Keratinocyte (primary cell): ENCODE results near the gene ZBTB40. TPM values are rescaled to one million over a fixed set of nuclear protein-coding genes. Genes with fewer than 3 reads are reported as not detected.

ENCODE experiments used
- DNase-seq: peaks from one replicate; pipeline ENCODE4 v3.0.0-alpha.2; 2011; ENCODE audit warnings: low read depth, missing footprints, low spot score
- FAIRE-seq: peaks from 2 replicates; lab custom pipeline; 2011; peaks lifted over from hg19 to GRCh38; lab: Jason Lieb, UNC
- H2AFZ ChIP-seq: 2 replicates; pipeline ENCODE4 v1.6.0; 2012; ENCODE audit warnings: low read length, control low read depth, inconsistent platforms; ENCODE audit not compliant: control insufficient read depth
- H3K27ac ChIP-seq: 2 replicates; pipeline ENCODE4 v1.5.1; 2011; ENCODE audit warnings: low read length; ENCODE audit not compliant: control insufficient read depth, insufficient read depth
- H3K27me3 ChIP-seq: 3 replicates; pipeline ENCODE4 v1.6.0; 2011; ENCODE audit warnings: low read length; ENCODE audit not compliant: control insufficient read depth, insufficient read depth; ENCODE audit errors: extremely low read depth
- H3K36me3 ChIP-seq, 2 experiments: 2 replicates in 1 of 2; 3 replicates in 1 of 2; pipeline ENCODE4 v1.5.1; 2011; ENCODE audit warnings: low read length in 2 of 2, mild to moderate bottlenecking in 1 of 2; ENCODE audit not compliant: control insufficient read depth in 2 of 2, insufficient read depth in 2 of 2; ENCODE audit errors: extremely low read depth in 1 of 2
- H3K4me1 ChIP-seq: 3 replicates; pipeline ENCODE4 v1.5.1; 2011; ENCODE audit warnings: low read length; ENCODE audit not compliant: control insufficient read depth, insufficient read depth; ENCODE audit errors: extremely low read depth
- H3K4me2 ChIP-seq: 3 replicates; pipeline ENCODE4 v1.6.0; 2011; ENCODE audit warnings: low read depth, low read length; ENCODE audit not compliant: control insufficient read depth, insufficient read depth; ENCODE audit errors: extremely low read depth
- H3K4me3 ChIP-seq, 3 experiments: fragments of 200-600 bp in 1 of 3; sonication (generic) in 1 of 3; 2 replicates in 2 of 3; 3 replicates in 1 of 3; pipeline ENCODE4 v1.5.1; 2011 to 2016; ENCODE audit warnings: low read length in 3 of 3, mild to moderate bottlenecking in 3 of 3, control low read depth in 2 of 3, inconsistent platforms in 1 of 3, low read depth in 1 of 3, mixed read lengths in 1 of 3, mixed run types in 1 of 3, moderate library complexity in 1 of 3; ENCODE audit not compliant: control insufficient read depth in 2 of 3, insufficient read depth in 2 of 3; ENCODE audit errors: extremely low read depth in 1 of 3
- H3K79me2 ChIP-seq: 2 replicates; pipeline ENCODE4 v1.6.0; 2012; ENCODE audit warnings: low read length; ENCODE audit not compliant: control insufficient read depth, insufficient read depth
- H3K9ac ChIP-seq: 3 replicates; pipeline ENCODE4 v1.6.0; 2011; ENCODE audit warnings: low read length; ENCODE audit not compliant: control insufficient read depth, insufficient read depth; ENCODE audit errors: extremely low read depth
- H3K9me1 ChIP-seq: 3 replicates; pipeline ENCODE4 v1.6.0; 2011; ENCODE audit warnings: low read length; ENCODE audit not compliant: control insufficient read depth, insufficient read depth; ENCODE audit errors: extremely low read depth
- H3K9me3 ChIP-seq: 2 replicates; pipeline ENCODE4 v1.5.1; 2012; ENCODE audit warnings: low read depth, low read length; ENCODE audit not compliant: control insufficient read depth
- H4K20me1 ChIP-seq: 3 replicates; pipeline ENCODE4 v1.6.0; 2011; ENCODE audit warnings: low read length; ENCODE audit not compliant: control insufficient read depth, insufficient read depth; ENCODE audit errors: extremely low read depth
- CTCF ChIP-seq, 3 experiments: IDR thresholded peaks in 1 of 3; conservative IDR thresholded peaks in 1 of 3; optimal IDR thresholded peaks in 1 of 3; 2 replicates in 2 of 3; 3 replicates in 1 of 3; pipeline versions ENCODE3 to v1.5.1; 2011; ENCODE audit warnings: low read length in 3 of 3, mild to moderate bottlenecking in 3 of 3, moderate library complexity in 2 of 3, control low read depth in 1 of 3, inconsistent platforms in 1 of 3; ENCODE audit not compliant: insufficient read depth in 2 of 3; ENCODE audit errors: extremely low read depth in 1 of 3
- EZH2 ChIP-seq: IDR thresholded peaks from one replicate; pipeline ENCODE4 v1.6.1; 2012; ENCODE audit warnings: inconsistent platforms, mild to moderate bottlenecking, low read length, moderate library complexity
- dilution Hi-C: fragments of 300-500 bp; cut with MboI; formaldehyde crosslinking; loops from one replicate; pipeline ENCODE4 v1.7.0; 2020; ENCODE audit warnings: low sequenced_read_pairs; ENCODE audit not compliant: extremely low pct_ligation_motif_present
- polyA plus RNA-seq, 5 experiments: library from polyadenylated mRNA; depleted of rRNA in 3 of 5; stranded (reverse) in 3 of 5; stranded (forward) in 1 of 5; unstranded in 1 of 5; fragments of >200 nt; gene quantifications; 1 replicate in 1 of 5; 2 replicates in 3 of 5; 3 replicates in 1 of 5; pipeline versions ENCODE4 v1.2.1 to v1.2.3, GENCODE V29; 2011 to 2012; ENCODE audit warnings: missing spikeins in 2 of 5, low read depth in 1 of 5, low replicate concordance in 1 of 5

ZBTB40 gene
- polyA plus RNA-seq, 1 donor (not counting 4 experiments of a cell fraction or from before 2014, with no cell fraction given): 5.0 TPM

- no peaks in the 10 kb centered on the region for H3K36me3 ChIP-seq
- TF ChIP-seq EZH2: no peak
- TF ChIP-seq CTCF (optimal IDR thresholded peaks at IDR 0.05 in 1 of 3, IDR thresholded peaks at IDR 0.05 in 1 of 3, conservative IDR thresholded peaks at IDR 0.05 in 1 of 3; ENCODE audit: extremely low read depth in 1 of 3, insufficient read depth in 2 of 3, low read length in 3 of 3): no peak
- no peaks in the 10 kb centered on the region for H3K9me1 ChIP-seq
- no peak for FAIRE-seq
- no peak for DNase-seq
- H3K9ac ChIP-seq: no peak overlapping the region
- no peak overlapping the region for H2AFZ ChIP-seq
- H3K27ac ChIP-seq: no peak overlapping the region
- H3K79me2 ChIP-seq: no peaks in the 10 kb centered on the region
- H3K4me2 ChIP-seq: no peak overlapping the region
- no peaks in the 10 kb centered on the region for H4K20me1 ChIP-seq
- dilution Hi-C loops: no loop called here
- H3K4me1 ChIP-seq: no peaks in the 10 kb centered on the region
- no peak overlapping the region for H3K4me3 ChIP-seq
- H3K9me3 ChIP-seq: no peaks in the 10 kb centered on the region
- H3K27me3 ChIP-seq: no peaks in the 10 kb centered on the region
These were observed 41.2 kb upstream of the ZBTB40 start for GRCh38 chr1:22410401-22410800.

DNA sequence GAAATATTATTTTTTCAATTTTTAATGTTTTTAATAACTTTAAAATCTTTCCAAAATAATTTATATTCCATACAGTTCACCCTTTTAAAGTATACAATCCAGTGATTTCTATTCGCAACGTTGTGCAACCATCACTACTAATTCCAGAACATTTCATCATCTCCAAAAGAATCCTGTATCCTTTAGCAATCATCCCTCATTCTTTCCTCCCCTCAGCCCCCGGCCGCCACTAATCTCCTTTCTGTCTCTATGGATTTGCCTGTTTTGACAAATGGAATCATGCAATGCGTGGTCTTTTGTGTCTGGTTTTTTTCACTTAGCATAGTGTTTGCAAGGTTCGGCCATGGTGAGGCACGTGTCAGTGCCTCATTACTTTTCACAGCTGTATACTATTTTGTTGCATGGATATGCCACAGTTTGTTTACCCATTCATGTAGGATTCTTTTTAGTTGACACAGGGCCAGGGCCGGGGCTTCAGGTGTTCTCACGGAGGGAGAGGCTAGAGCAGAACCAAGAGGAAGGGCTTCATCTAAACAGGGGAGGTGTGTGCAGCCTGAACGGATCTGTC is 40.6 kb upstream of the ZBTB40 start:
- no peaks in the 10 kb centered on the region for H3K27me3 ChIP-seq
- no peaks in the 10 kb centered on the region for H4K20me1 ChIP-seq
- no peak overlapping the region for H2AFZ ChIP-seq
- H3K4me3 ChIP-seq: no peak overlapping the region
- dilution Hi-C loops: no loop called here
- FAIRE-seq (no peak), DNase-seq (no peak)
- no peaks in the 10 kb centered on the region for H3K4me1 ChIP-seq
- H3K9me3 ChIP-seq: no peaks in the 10 kb centered on the region
- no peaks in the 10 kb centered on the region for H3K79me2 ChIP-seq
- no peaks in the 10 kb centered on the region for H3K9me1 ChIP-seq
- no peak overlapping the region for H3K9ac ChIP-seq
- H3K36me3 ChIP-seq: no peaks in the 10 kb centered on the region
- TF ChIP-seq EZH2 (no peak), CTCF (optimal IDR thresholded peaks at IDR 0.05 in 1 of 3, IDR thresholded peaks at IDR 0.05 in 1 of 3, conservative IDR thresholded peaks at IDR 0.05 in 1 of 3; ENCODE audit: extremely low read depth in 1 of 3, insufficient read depth in 2 of 3, low read length in 3 of 3) (no peak)
- no peak overlapping the region for H3K4me2 ChIP-seq
- H3K27ac ChIP-seq: no peak overlapping the region
